Progenitor cell of endocrine pancreas (in vitro differentiated cells): Measurements from ENCODE around the gene ANAPC4. TPM values are rescaled to one million over a fixed set of nuclear protein-coding genes. Genes with fewer than 3 reads are reported as not detected.

ENCODE experiments used
- DNase-seq: peaks from one replicate; pipeline ENCODE4 v3.0.0; 2021; ENCODE audit warnings: low spot score; ENCODE audit not compliant: unreplicated experiment
- H3K27ac Mint-ChIP-seq: 2 replicates; pipeline ENCODE4 v1.8.0; 2021; ENCODE audit warnings: mild to moderate bottlenecking, moderate library complexity, mixed read lengths
- H3K27me3 Mint-ChIP-seq: 2 replicates; pipeline ENCODE4 v1.8.0; 2021; ENCODE audit warnings: mixed read lengths
- H3K36me3 Mint-ChIP-seq: 2 replicates; pipeline ENCODE4 v1.8.0; 2022; ENCODE audit warnings: mixed read lengths; ENCODE audit not compliant: insufficient read depth
- H3K4me1 Mint-ChIP-seq: 2 replicates; pipeline ENCODE4 v1.8.0; 2021; ENCODE audit warnings: low read depth, mixed read lengths
- H3K4me3 Mint-ChIP-seq: 2 replicates; pipeline ENCODE4 v1.8.0; 2021; ENCODE audit warnings: low read depth, mild to moderate bottlenecking, moderate library complexity, mixed read lengths
- H3K9me3 Mint-ChIP-seq: 2 replicates; pipeline ENCODE4 v1.8.0; 2021; ENCODE audit warnings: low read depth, mixed read lengths
- total RNA-seq: library from RNA; stranded (reverse); gene quantifications from 2 replicates; pipeline ENCODE4 v1.2.1, GENCODE V29; 2021
- TF ChIP-seq, protein P1 (sequence below): fragments of 200-600 bp; sonication (generic); IDR thresholded peaks from one replicate; pipeline ENCODE4 v1.5.0; 2021; ENCODE audit warnings: antibody characterized with exemption, mild to moderate bottlenecking; ENCODE audit not compliant: unreplicated experiment

ANAPC4 gene
- total RNA-seq, 1 donor from 2014 or later, result 39.5 TPM

DNA sequence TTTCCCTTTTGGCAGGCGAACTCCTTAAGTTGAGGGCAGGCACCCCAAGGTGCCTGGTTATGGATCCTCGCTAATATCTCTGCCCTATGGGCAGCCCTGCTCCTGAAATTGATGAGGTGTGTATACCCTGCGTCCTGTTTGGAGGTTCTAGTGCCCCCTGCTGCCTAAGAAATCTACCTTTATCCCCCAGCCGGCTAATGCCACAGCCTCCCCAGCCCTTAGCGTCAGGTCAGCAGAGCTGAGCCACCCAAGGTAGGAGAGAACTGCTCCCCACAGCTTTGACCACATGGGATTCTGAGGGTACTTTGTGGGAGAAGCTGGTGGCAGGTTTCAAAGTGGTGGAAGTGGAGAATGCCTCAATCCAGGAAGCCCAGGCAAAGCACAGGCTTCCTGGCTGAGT lies 50.8 kb downstream of the ANAPC4 start:
- Mint-ChIP-seq H3K36me3 (no peaks in the 10 kb centered on the region), H3K4me3 (no peak overlapping the region), H3K4me1 (no peaks in the 10 kb centered on the region), H3K27ac (no peak overlapping the region), H3K27me3 (no peaks in the 10 kb centered on the region), H3K9me3 (no peaks in the 10 kb centered on the region)
- TF ChIP-seq, protein P1, sequence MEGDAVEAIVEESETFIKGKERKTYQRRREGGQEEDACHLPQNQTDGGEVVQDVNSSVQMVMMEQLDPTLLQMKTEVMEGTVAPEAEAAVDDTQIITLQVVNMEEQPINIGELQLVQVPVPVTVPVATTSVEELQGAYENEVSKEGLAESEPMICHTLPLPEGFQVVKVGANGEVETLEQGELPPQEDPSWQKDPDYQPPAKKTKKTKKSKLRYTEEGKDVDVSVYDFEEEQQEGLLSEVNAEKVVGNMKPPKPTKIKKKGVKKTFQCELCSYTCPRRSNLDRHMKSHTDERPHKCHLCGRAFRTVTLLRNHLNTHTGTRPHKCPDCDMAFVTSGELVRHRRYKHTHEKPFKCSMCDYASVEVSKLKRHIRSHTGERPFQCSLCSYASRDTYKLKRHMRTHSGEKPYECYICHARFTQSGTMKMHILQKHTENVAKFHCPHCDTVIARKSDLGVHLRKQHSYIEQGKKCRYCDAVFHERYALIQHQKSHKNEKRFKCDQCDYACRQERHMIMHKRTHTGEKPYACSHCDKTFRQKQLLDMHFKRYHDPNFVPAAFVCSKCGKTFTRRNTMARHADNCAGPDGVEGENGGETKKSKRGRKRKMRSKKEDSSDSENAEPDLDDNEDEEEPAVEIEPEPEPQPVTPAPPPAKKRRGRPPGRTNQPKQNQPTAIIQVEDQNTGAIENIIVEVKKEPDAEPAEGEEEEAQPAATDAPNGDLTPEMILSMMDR, result no peak
- no peak for DNase-seq

GRCh38 chr4:25430630-25431029 lies 53.6 kb downstream of the ANAPC4 start:
- Mint-ChIP-seq H3K36me3 (no peaks in the 10 kb centered on the region), H3K27ac (peak overlapping the region; percentile 7)
- no peak for DNase-seq

GRCh38 chr4:25433966-25434827 lies 57.1 kb downstream of the ANAPC4 start:
- no peaks in the 10 kb centered on the region for H3K27me3 Mint-ChIP-seq
- H3K9me3 Mint-ChIP-seq, result peaks cover 4% of the 10 kb centered on the region
- TF ChIP-seq, protein P1, result no peak
- DNase-seq, result no peak
- no peak overlapping the region for H3K27ac Mint-ChIP-seq
- no peak overlapping the region for H3K4me3 Mint-ChIP-seq
- no peaks in the 10 kb centered on the region for H3K4me1 Mint-ChIP-seq
- H3K36me3 Mint-ChIP-seq, result peaks cover 1% of the 10 kb centered on the region

More at GRCh38 chr4:25430630-25431029, 53.6 kb downstream of the ANAPC4 start:
- Mint-ChIP-seq H3K9me3 (no peaks in the 10 kb centered on the region), H3K4me1 (no peaks in the 10 kb centered on the region), H3K4me3 (no peak overlapping the region), H3K27me3 (no peaks in the 10 kb centered on the region)
- TF ChIP-seq, protein P1, result no peak

- H3K9me3 Mint-ChIP-seq, result peaks cover 8% of the 10 kb centered on the region
- TF ChIP-seq, protein P1, result no peak
- H3K4me3 Mint-ChIP-seq, result no peak overlapping the region
- H3K27me3 Mint-ChIP-seq, result no peaks in the 10 kb centered on the region
- H3K36me3 Mint-ChIP-seq, result peaks cover 1% of the 10 kb centered on the region
- no peak overlapping the region for H3K27ac Mint-ChIP-seq
- DNase-seq, result no peak
- H3K4me1 Mint-ChIP-seq, result peaks cover 3% of the 10 kb centered on the region
Observed at GRCh38 chr4:25437926-25438325, 60.9 kb downstream of the ANAPC4 start.

GRCh38 chr4:25439918-25440477 lies 62.9 kb downstream of the ANAPC4 start:
- Mint-ChIP-seq H3K4me1 (peaks cover 3% of the 10 kb centered on the region), H3K36me3 (peaks cover 1% of the 10 kb centered on the region), H3K27me3 (no peaks in the 10 kb centered on the region), H3K27ac (peak overlapping the region; percentile 53), H3K9me3 (peaks cover 8% of the 10 kb centered on the region), H3K4me3 (no peak overlapping the region)
- TF ChIP-seq, protein P1, result peak; percentile 78
- peak; percentile 22 for DNase-seq
